T-helper 22 cell (primary cell): ENCODE data around the gene SFRP5.

Experiments used
- DNase-seq: peaks from one replicate; pipeline ENCODE4 v3.0.0-alpha.2; 2020; ENCODE audit warnings: low read depth

Gene SFRP5

DNA sequence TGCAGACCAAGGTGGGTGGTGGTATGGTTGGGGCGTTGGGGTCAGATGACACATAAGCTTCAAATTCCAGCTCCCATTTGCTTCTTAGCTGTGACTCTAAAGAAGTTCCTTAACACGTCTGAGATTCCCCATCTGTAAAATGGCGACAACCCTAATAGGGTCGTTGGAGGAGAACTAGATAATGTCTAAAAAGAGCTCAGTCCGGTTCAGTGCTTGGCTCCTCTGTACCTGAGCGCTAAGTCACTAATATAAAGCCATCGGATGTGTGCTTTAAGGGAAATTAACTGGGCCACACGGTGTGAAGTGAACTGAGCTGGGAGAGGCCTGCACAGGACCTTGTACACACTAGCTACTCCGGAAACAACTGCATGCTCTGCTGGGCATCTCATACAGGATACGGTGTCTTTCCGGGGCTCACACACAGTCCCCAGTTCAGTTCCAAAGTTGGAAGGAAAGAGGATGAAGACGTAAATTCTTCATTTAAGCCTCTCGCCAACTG, 35.3 kb downstream of the SFRP5 start:
- DNase-seq, result no peak

DNA sequence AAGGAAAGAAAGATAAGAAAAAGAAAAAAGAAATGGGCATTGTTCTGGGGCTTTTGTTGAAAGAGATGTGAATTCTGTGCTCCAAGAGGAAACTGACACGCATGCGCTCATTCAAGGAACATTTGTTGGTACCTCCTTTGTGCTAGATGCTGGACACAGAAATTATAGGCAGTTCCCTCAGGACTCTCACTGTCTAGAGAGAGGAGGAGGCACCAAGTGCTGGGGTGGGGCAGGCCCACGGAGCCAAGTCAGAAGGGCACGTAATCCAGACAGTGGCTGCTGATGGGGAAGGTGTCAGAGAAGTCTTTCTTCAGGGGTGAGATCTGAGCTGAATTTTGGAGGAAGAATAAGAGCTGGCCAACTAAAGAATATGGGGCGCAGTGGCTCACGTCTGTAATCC, 37.8 kb downstream of the SFRP5 start:
- no peak for DNase-seq

DNA sequence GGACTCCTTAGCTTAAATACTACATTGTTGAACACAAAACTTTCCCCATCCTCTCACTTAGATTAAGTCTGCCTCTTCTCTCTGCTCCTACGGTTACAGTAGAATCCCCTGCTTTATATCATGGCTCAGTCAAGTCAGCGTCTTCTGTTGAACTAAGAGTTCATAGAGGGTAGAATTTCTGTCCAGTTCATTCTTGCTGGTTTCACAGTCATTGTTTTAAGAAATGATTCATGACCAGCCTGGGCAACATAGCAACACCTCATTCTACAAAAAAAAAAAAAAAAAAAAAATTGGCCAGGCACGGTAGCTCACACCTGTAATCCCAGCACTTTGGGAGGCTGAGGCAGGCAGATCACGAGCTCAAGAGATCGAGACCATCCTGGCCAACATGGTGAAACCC, 38.5 kb downstream of the SFRP5 start:
- DNase-seq, result no peak

DNA sequence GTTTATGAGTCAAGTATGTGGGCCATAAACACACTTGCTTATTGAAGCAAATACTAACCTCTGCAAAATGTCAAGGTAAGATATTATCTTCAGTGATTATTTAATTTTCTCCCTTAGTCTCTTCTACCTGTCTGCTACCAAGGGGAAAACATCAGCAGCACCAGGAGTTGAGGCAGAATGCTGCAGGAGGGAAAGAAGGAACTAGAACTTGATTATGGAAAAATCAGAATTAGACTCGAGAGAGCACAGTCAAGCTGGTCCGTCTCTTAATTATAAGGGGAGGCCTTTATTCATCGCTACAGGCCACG, 39.8 kb downstream of the SFRP5 start:
- DNase-seq, result no peak

GRCh38 chr10:97731346-97732051, 40.3 kb downstream of the SFRP5 start:
- DNase-seq, result peak; percentile 25

GRCh38 chr10:97729014-97729413, 42.8 kb downstream of the SFRP5 start:
- DNase-seq, result no peak

DNA sequence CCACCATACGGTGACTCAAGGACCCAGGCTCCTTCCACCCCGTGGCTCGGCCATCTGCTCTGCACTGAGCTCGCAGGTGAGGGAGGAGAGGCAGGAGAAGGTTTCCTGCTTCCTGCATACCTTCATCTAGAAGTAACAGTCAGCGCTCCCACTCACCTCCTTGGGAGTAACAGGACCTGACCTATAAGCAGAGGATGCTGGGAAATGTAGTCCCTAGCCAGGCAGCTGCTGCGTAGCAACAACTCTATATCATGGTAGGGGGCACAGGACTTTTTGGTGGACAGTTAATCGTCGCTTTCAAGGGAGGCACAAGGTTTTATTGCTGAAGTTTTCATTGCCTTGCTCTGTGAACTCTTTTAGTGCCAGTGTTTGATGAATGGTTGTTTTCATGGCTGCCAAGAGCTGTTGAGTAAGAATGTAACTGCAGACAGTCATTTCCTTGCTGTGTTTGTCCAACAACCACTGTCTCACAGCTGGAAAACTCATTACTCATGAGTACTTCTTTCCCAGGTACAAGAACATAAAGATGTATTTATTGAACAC, 45.1 kb downstream of the SFRP5 start:
- DNase-seq, result no peak

GRCh38 chr10:97724341-97724941, 47.4 kb downstream of the SFRP5 start:
- no peak for DNase-seq

DNA sequence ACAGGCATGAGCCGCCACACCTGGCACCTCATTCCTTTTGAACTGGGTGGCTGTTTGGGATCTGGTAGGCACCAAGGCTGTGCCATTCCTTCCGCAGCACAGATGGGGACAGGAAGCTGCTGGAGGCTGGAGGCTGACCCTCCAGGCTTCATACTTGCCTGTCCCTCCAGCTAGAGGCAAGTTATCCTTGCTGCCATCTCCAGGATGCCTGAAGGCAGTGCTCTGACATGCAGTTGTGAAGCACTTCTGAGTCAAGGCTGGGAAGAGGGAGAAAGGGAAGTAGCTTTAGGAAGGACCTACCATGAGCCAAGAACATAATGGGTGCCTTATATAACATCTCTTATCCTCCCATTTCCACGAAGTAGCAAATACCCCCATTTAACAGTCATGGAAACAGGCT, 48.8 kb downstream of the SFRP5 start:
- no peak for DNase-seq

GRCh38 chr10:97721871-97722780, 49.7 kb downstream of the SFRP5 start:
- no peak for DNase-seq

- DNase-seq, result no peak
These were observed 52.2 kb downstream of the SFRP5 start for GRCh38 chr10:97719602-97720001.

GRCh38 chr10:97718659-97719142, 53.1 kb downstream of the SFRP5 start:
- DNase-seq, result no peak

DNA sequence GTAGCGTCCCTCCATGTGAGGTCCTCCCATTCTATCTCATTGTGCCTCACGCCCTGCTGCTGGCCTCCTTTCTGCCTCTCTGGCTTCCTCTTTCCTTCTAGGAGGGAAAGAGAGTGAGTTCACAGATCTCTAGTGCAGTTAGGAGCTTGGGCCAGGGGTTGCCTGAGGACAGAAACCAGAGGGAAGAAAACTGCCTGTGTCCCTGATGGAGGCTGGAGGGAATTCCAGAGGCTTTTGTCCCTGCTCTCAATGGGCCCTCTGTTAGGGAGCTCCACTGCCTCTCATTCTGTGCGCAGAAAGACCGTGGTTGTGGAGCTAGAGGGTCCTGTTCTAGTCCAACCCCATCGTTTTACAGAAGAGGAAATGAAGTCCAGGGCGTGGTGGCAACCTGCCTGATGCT, 53.6 kb downstream of the SFRP5 start:
- no peak for DNase-seq

GRCh38 chr10:97717627-97718026, 54.2 kb downstream of the SFRP5 start:
- no peak for DNase-seq
